Smooth muscle cell (in vitro differentiated cells): ENCODE measurements around the gene WDSUB1. TPM values are rescaled to one million over a fixed set of nuclear protein-coding genes. Genes with fewer than 3 reads are reported as not detected.

Experiments used
- DNase-seq: peaks from one replicate; lab custom pipeline; 2025; ENCODE audit not compliant: unreplicated experiment; lab: John Stamatoyannopoulos, UW
- H2AFZ ChIP-seq: fragments of 200-600 bp; sonication (generic); 2 replicates; pipeline ENCODE4 v1.6.0; 2016; ENCODE audit warnings: antibody characterized with exemption, low read depth, mild to moderate bottlenecking
- H3F3A ChIP-seq: fragments of 200-600 bp; sonication (generic); 2 replicates; pipeline ENCODE4 v1.6.0; 2017; ENCODE audit warnings: antibody characterized with exemption, low read depth
- H3K27ac ChIP-seq: fragments of 200-600 bp; sonication (generic); 2 replicates; pipeline ENCODE4 v1.5.1; 2016; ENCODE audit warnings: low read depth, mild to moderate bottlenecking
- H3K27me3 ChIP-seq: fragments of 200-600 bp; sonication (generic); 2 replicates; pipeline ENCODE4 v1.6.1; 2016; ENCODE audit warnings: low read depth, mild to moderate bottlenecking
- H3K36me3 ChIP-seq: fragments of 200-600 bp; sonication (generic); 2 replicates; pipeline ENCODE4 v1.5.1; 2016; ENCODE audit warnings: low read depth
- H3K4me1 ChIP-seq: fragments of 200-600 bp; sonication (generic); 2 replicates; pipeline ENCODE4 v1.5.1; 2016; ENCODE audit warnings: low read depth
- H3K4me2 ChIP-seq: fragments of 200-600 bp; sonication (generic); 2 replicates; pipeline ENCODE4 v1.6.0; 2016; ENCODE audit warnings: mild to moderate bottlenecking
- H3K4me3 ChIP-seq: fragments of 200-600 bp; sonication (generic); 2 replicates; pipeline ENCODE4 v1.5.1; 2016; ENCODE audit warnings: mild to moderate bottlenecking
- H3K79me2 ChIP-seq: fragments of 200-600 bp; sonication (generic); 2 replicates; pipeline ENCODE4 v1.6.0; 2016; ENCODE audit warnings: low read depth, mild to moderate bottlenecking
- H3K9ac ChIP-seq: fragments of 200-600 bp; sonication (generic); 2 replicates; pipeline ENCODE4 v1.6.0; 2016; ENCODE audit warnings: low read depth
- H3K9me3 ChIP-seq: fragments of 200-600 bp; sonication (generic); replicated peaks from 2 replicates; pipeline ENCODE4 v1.5.1; 2016; ENCODE audit warnings: low read depth
- H4K20me1 ChIP-seq: fragments of 200-600 bp; sonication (generic); 2 replicates; pipeline ENCODE4 v1.6.0; 2016; ENCODE audit warnings: low read depth
- WGBS: methylation state at CpG from one replicate; pipeline ENCODE4 v1.1.7; 2016; ENCODE audit warnings: low lambda C conversion rate; 5-methylcytosine and 5-hydroxymethylcytosine counted together
- polyA plus RNA-seq: library from polyadenylated mRNA; unstranded; fragments of >200 nt; fragmentation: Nextera tagmentation; extraction: Ambion mirVana; gene quantifications from 2 replicates; pipeline ENCODE4 v1.2.1, GENCODE V29; 2016
- total RNA-seq: library from RNA; depleted of rRNA; stranded (reverse); fragments of >200 nt; gene quantifications from 2 replicates; pipeline ENCODE4 v1.2.3, GENCODE V29; 2014
- TF ChIP-seq, protein P1 (sequence below): fragments of 200-600 bp; sonication (generic); IDR thresholded peaks from 2 replicates; pipeline ENCODE4 v1.5.1; 2017; ENCODE audit warnings: borderline replicate concordance, mild to moderate bottlenecking, antibody characterized with exemption; ENCODE audit not compliant: insufficient read depth, poor library complexity, severe bottlenecking

WDSUB1 gene
- total and polyA plus RNA-seq, 2 experiments from 2014 or later: 3.6 to 4.6 TPM

DNA sequence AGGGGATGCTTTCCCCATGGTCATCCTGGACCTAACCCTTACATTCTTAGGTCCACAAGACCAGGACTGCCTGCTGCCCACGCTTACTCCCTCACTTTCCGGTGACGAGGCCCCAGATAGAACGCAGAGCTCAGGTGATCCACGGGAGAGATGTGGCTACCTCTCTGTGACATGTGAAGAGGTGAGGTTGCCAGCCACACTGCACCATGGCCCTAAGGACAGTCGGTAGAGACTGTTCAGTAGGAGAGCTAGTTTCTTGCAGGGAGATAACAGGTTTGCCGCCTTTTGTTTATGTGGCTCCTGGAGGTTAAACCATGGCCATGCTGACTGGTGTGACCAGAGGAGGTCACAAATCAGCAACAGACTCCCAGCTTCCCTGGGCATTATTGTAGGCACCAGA is 71.4 kb downstream of the WDSUB1 start:
- Histone ChIP-seq H3K79me2 (no peaks in the 10 kb centered on the region), H3F3A (no peaks in the 10 kb centered on the region), H2AFZ (no peak overlapping the region), H3K4me2 (no peak overlapping the region), H3K27me3 (no peaks in the 10 kb centered on the region), H3K9me3 (no peaks in the 10 kb centered on the region), H3K4me1 (peaks cover 14% of the 10 kb centered on the region), H3K4me3 (no peak overlapping the region), H3K36me3 (no peaks in the 10 kb centered on the region), H3K27ac (no peak overlapping the region), H3K9ac (no peak overlapping the region), H4K20me1 (no peaks in the 10 kb centered on the region)
- TF ChIP-seq, protein P1, sequence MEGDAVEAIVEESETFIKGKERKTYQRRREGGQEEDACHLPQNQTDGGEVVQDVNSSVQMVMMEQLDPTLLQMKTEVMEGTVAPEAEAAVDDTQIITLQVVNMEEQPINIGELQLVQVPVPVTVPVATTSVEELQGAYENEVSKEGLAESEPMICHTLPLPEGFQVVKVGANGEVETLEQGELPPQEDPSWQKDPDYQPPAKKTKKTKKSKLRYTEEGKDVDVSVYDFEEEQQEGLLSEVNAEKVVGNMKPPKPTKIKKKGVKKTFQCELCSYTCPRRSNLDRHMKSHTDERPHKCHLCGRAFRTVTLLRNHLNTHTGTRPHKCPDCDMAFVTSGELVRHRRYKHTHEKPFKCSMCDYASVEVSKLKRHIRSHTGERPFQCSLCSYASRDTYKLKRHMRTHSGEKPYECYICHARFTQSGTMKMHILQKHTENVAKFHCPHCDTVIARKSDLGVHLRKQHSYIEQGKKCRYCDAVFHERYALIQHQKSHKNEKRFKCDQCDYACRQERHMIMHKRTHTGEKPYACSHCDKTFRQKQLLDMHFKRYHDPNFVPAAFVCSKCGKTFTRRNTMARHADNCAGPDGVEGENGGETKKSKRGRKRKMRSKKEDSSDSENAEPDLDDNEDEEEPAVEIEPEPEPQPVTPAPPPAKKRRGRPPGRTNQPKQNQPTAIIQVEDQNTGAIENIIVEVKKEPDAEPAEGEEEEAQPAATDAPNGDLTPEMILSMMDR: no peak
- no peak for DNase-seq
- 98% methylated on average over 7 of the region's 7 CpGs for WGBS

DNA sequence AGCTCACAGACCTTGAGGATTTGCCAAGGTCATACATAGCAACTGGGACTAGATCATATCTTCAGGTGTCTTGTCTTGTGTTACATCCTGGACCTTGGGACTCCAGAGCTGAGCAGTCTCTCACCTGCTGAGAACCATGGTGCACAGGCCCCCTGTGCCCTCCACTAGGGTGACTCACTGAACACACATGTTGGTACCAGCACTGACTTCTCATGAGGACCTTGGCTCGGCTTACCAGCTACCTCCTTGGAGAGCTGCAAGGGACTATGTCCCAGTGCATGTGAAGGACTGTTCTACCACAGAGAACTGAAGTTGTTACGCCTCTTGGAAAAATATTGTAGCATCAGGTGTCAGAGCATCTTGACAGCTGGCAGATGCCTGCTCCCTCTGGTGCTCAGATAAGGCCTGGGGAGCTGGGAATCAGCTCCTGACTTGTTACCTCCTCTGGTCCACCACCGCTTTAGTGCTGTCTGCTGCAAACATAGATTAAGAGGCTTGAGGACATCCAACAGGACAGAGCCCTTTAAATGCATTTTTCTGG is 72.1 kb downstream of the WDSUB1 start:
- no peak overlapping the region for H3K4me3 ChIP-seq
- no peak for DNase-seq
- no peak overlapping the region for H3K4me2 ChIP-seq
- no peak overlapping the region for H2AFZ ChIP-seq
- peaks cover 14% of the 10 kb centered on the region for H3K4me1 ChIP-seq
- TF ChIP-seq, protein P1: no peak
- no peaks in the 10 kb centered on the region for H3K36me3 ChIP-seq
- H3K27me3 ChIP-seq: no peaks in the 10 kb centered on the region
- no peak overlapping the region for H3K9ac ChIP-seq
- no peaks in the 10 kb centered on the region for H3K9me3 ChIP-seq
- H4K20me1 ChIP-seq: no peaks in the 10 kb centered on the region
- WGBS: 100% methylated on average over 3 of the region's 3 CpGs
- H3F3A ChIP-seq: no peaks in the 10 kb centered on the region
- H3K79me2 ChIP-seq: no peaks in the 10 kb centered on the region
- H3K27ac ChIP-seq: no peak overlapping the region

DNA sequence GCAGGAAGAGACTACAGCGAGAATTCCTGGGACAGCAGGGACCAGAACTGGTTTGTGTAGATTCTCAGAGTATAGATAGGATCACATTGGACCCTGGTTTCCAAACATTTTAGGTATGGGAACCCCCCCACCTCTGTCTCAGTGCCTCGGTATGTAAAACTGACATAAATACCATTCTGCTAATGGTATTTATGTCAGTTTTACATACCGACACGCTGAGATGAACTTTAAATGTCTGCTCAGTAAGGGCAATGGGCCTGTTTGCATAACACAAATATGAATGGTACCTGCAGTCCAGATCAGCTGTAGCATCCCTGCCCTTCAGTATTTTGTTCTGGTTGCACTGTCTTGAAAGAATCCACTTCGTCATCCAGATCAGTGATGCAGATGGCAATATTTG is 73.2 kb downstream of the WDSUB1 start:
- Histone ChIP-seq H3K4me2 (no peak overlapping the region), H3K27me3 (no peaks in the 10 kb centered on the region), H2AFZ (no peak overlapping the region), H3K4me1 (peaks cover 14% of the 10 kb centered on the region), H4K20me1 (no peaks in the 10 kb centered on the region), H3K79me2 (no peaks in the 10 kb centered on the region), H3K36me3 (no peaks in the 10 kb centered on the region), H3F3A (no peaks in the 10 kb centered on the region), H3K27ac (no peak overlapping the region), H3K9me3 (no peaks in the 10 kb centered on the region), H3K9ac (no peak overlapping the region), H3K4me3 (no peak overlapping the region)
- DNase-seq: no peak
- TF ChIP-seq, protein P1: no peak
- 78% methylated on average over 5 of the region's 5 CpGs for WGBS
